HEK293T (cell line): Measurements from ENCODE around the gene GRPEL2.

Source experiments
- CTCF ChIA-PET: fragments of 350-600 bp; formaldehyde crosslinking; extraction: SDS; loops from one replicate; lab custom pipeline; 2021; ENCODE audit warnings: antibody characterized with exemption, inconsistent platforms; lab: Yijun Ruan, JAX
- POLR2A ChIA-PET: fragments of 350-600 bp; formaldehyde crosslinking; extraction: SDS; loops from one replicate; lab custom pipeline; 2020; ENCODE audit warnings: antibody characterized with exemption, inconsistent platforms; lab: Yijun Ruan, JAX
- DNase-seq: peaks from one replicate; pipeline ENCODE4 v3.0.0; 2012; ENCODE audit warnings: mixed read lengths; ENCODE audit errors: extremely low spot score
- ARNT ChIP-seq: fragments of 450-650 bp; IDR thresholded peaks from 2 replicates; pipeline ENCODE4 v1.6.1; 2017; ENCODE audit warnings: mild to moderate bottlenecking
- BHLHE40 ChIP-seq: fragments of 450-650 bp; IDR thresholded peaks from 2 replicates; pipeline ENCODE4 v1.6.1; 2016; ENCODE audit warnings: mild to moderate bottlenecking, moderate library complexity, borderline replicate concordance
- CTBP1 ChIP-seq: fragments of 450-650 bp; IDR thresholded peaks from 2 replicates; pipeline ENCODE4 v1.6.1; 2016; ENCODE audit warnings: borderline replicate concordance
- ELF4 ChIP-seq: fragments of 450-650 bp; IDR thresholded peaks from 2 replicates; pipeline ENCODE4 v1.6.1; 2017; ENCODE audit warnings: antibody characterized with exemption
- FOXK2 ChIP-seq: fragments of 450-650 bp; IDR thresholded peaks from 2 replicates; pipeline ENCODE4 v1.6.1; 2016; ENCODE audit warnings: mild to moderate bottlenecking
- FOXM1 ChIP-seq: fragments of 450-650 bp; IDR thresholded peaks from 2 replicates; pipeline ENCODE4 v1.6.1; 2017; ENCODE audit warnings: mild to moderate bottlenecking, borderline replicate concordance
- HDGF ChIP-seq: fragments of 450-650 bp; IDR thresholded peaks from 2 replicates; pipeline ENCODE4 v1.6.1; 2017; ENCODE audit warnings: antibody characterized with exemption, borderline replicate concordance
- L3MBTL2 ChIP-seq: fragments of 450-650 bp; conservative IDR thresholded peaks from 2 replicates; pipeline ENCODE4 v1.6.1; 2016; ENCODE audit warnings: mild to moderate bottlenecking
- NFRKB ChIP-seq: fragments of 450-650 bp; IDR thresholded peaks from 2 replicates; pipeline ENCODE4 v1.6.1; 2016; ENCODE audit warnings: mild to moderate bottlenecking, moderate library complexity
- SP1 ChIP-seq: fragments of 450-650 bp; IDR thresholded peaks from 2 replicates; pipeline ENCODE4 v1.6.1; 2017
- SUZ12 ChIP-seq: fragments of 450-650 bp; IDR thresholded peaks from 2 replicates; pipeline ENCODE4 v1.6.1; 2016; ENCODE audit warnings: mild to moderate bottlenecking
- TARDBP ChIP-seq: fragments of 450-650 bp; IDR thresholded peaks from 2 replicates; pipeline ENCODE4 v1.6.1; 2016
- ZNF384 ChIP-seq: fragments of 450-650 bp; IDR thresholded peaks from 2 replicates; pipeline ENCODE4 v1.6.1; 2016
- TF ChIP-seq, protein P1 (sequence below): fragments of 450-650 bp; IDR thresholded peaks from 2 replicates; pipeline ENCODE4 v1.6.1; 2016

The GRPEL2 gene

GRCh38 chr5:149400304-149400703, 55.0 kb downstream of the GRPEL2 start:
- ChIA-PET CTCF (interaction anchor here (0.7 to 1.5 kb wide), 3 partner anchors 19 to 105 kb away, joined by 3 to 7 read pairs (median 3); no protein-coding TSS in a partner anchor), POLR2A (interaction anchor here (1.0 to 1.6 kb wide), 2 partner anchors 19 to 151 kb away, joined by 3 read pairs; partner anchors contain the start of gene CSNK1A1)
- DNase-seq = no peak
- TF ChIP-seq L3MBTL2 (no peak), TARDBP (no peak), CTBP1 (no peak), FOXK2 (no peak), ARNT (no peak), FOXM1 (no peak), ZNF384 (no peak), ELF4 (no peak), NFRKB (no peak), SUZ12 (no peak), SP1 (no peak), HDGF (no peak), BHLHE40 (no peak)
- TF ChIP-seq, protein P1, sequence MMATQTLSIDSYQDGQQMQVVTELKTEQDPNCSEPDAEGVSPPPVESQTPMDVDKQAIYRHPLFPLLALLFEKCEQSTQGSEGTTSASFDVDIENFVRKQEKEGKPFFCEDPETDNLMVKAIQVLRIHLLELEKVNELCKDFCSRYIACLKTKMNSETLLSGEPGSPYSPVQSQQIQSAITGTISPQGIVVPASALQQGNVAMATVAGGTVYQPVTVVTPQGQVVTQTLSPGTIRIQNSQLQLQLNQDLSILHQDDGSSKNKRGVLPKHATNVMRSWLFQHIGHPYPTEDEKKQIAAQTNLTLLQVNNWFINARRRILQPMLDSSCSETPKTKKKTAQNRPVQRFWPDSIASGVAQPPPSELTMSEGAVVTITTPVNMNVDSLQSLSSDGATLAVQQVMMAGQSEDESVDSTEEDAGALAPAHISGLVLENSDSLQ = no peak

DNA sequence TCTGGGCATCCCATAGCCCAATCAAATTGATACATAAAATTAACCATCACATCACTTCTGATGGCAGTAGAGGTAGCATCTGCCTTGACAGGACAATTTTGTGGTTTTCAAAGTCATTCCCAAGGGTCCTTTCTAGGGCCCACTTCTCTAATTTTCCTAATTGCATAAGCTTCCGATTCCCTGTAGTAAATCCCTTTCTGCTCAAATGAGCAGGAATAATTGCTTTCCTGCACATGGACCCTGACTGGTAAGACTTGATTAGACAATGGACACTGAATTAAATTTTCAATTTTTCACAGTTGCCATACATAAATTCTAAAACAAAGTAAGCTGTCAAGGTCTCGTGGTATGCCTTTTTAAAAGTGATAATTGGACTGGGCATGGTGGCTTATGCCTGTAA, 55.8 kb downstream of the GRPEL2 start:
- no peak for TF ChIP-seq FOXK2
- no peak for TF ChIP-seq CTBP1
- CTCF ChIA-PET = interaction anchor here (0.7 kb wide), 1 partner anchor 105 kb away, joined by 3 read pairs; no protein-coding TSS in a partner anchor
- DNase-seq = no peak
- POLR2A ChIA-PET = interaction anchor here (1.0 to 1.6 kb wide), 2 partner anchors 18 to 150 kb away, joined by 3 read pairs; partner anchors contain the start of gene CSNK1A1

- DNase-seq = no peak
- TF ChIP-seq NFRKB (no peak), FOXM1 (no peak)
- POLR2A ChIA-PET = no interaction called here
- CTCF ChIA-PET = no interaction called here
Observed at GRCh38 chr5:149402291-149402690, 57.0 kb downstream of the GRPEL2 start.
